Measurements from ENCODE around the gene PPP1R14C.

The PPP1R14C gene

GRCh38 chr6:150275489-150275888 lies 132.6 kb downstream of the PPP1R14C start:
- no peak for DNase-seq (ENCODE audit: low read depth)
- no peak overlapping the region for H3K4me3 ChIP-seq (ENCODE audit: control insufficient read depth, low read depth, low read length)
- no peak for TF ChIP-seq CTCF (IDR thresholded peaks at IDR 0.05; ENCODE audit: control insufficient read depth, insufficient read depth, low read depth, low read length, missing control alignments)

DNA sequence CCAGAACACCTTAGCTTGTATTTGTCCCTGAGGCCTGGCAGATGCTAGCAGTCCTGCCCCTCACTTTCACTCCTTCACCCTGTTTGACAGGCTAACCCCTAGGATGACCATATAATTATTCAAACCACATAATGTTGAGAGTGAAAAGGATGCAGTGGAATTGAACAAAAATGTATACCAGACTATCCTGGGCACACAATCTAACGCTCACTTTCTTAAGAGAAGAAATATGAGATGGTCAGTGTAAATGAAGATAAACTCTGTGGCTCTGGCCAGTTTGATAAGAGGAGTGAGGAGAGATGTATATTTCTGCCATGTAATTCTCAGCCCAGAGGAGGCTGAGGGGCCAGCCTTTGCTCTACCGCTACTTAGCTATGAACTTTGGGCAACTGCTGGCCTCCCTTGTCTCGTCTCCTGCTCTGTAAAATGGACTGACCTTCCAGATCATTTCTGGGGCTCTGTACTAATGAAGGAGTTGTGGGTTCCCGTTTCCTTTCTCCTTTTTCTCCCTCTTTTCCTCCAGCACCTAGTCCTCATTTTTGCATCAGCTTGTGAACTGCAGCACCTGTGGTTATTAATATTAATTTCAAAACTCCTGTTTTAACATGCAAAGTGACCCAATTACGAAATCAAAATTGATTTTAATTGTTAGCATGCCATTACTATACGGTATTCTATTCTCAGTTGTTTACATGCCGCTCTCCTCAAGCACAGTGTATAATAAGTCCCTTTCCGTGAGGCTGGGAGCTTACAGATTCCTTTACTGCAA lies 133.5 kb downstream of the PPP1R14C start:
- no peak for DNase-seq (ENCODE audit: low read depth)
- H3K4me3 ChIP-seq (ENCODE audit: control insufficient read depth, low read depth, low read length): no peak overlapping the region
- no peak for TF ChIP-seq CTCF (IDR thresholded peaks at IDR 0.05; ENCODE audit: control insufficient read depth, insufficient read depth, low read depth, low read length, missing control alignments)

DNA sequence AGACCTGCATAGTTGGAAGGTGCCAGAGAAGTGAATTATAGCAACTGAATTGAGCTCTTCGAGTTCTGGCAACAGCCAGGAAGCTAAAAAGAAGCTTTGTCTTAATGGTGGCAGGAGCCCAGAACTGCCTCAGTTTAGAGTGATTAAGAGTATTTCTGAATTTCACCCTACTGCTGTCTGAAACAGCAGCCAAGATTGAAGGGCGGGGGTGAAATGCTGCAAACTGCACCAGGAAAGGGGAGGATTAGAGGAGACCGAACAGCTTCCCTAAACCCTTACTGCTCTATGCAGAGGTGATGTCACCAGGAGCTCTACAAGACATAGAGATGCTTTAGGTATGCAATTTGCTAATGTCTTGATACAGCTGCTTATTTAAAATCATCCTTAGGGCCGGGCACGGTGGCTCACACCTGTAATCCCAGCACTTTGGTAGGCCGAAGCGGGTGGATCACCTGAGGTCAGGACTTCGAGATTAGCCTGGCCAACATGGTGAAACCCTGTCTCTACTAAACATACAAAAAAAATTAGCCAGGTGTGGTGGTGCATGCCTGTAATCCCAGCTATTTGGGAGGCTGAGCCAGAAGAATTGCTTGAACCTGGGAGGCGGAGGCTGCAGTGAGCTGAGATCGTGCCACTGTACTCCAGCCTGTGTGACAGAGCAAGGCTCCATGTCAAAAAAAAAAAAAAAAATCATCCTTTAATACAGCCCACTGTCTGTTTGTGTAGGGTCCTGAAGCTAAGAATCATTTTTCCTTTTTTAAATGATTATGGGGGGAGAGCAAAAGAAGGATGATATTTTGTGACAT lies 134.3 kb downstream of the PPP1R14C start:
- DNase-seq (ENCODE audit: low read depth): no peak
- TF ChIP-seq CTCF (IDR thresholded peaks at IDR 0.05; ENCODE audit: control insufficient read depth, insufficient read depth, low read depth, low read length, missing control alignments): no peak
- no peak overlapping the region for H3K4me3 ChIP-seq (ENCODE audit: control insufficient read depth, low read depth, low read length)

- TF ChIP-seq CTCF (IDR thresholded peaks at IDR 0.05; ENCODE audit: control insufficient read depth, insufficient read depth, low read depth, low read length, missing control alignments): no peak
- DNase-seq (ENCODE audit: low read depth): no peak
- no peak overlapping the region for H3K4me3 ChIP-seq (ENCODE audit: control insufficient read depth, low read depth, low read length)
Observed at GRCh38 chr6:150279533-150279932, 136.7 kb downstream of the PPP1R14C start.

GRCh38 chr6:150280703-150281102 lies 137.9 kb downstream of the PPP1R14C start:
- DNase-seq (ENCODE audit: low read depth): no peak
- H3K4me3 ChIP-seq (ENCODE audit: control insufficient read depth, low read depth, low read length): no peak overlapping the region
- TF ChIP-seq CTCF (IDR thresholded peaks at IDR 0.05; ENCODE audit: control insufficient read depth, insufficient read depth, low read depth, low read length, missing control alignments): no peak

- H3K4me3 ChIP-seq (ENCODE audit: control insufficient read depth, low read depth, low read length): no peak overlapping the region
- no peak for DNase-seq (ENCODE audit: low read depth)
- TF ChIP-seq CTCF (IDR thresholded peaks at IDR 0.05; ENCODE audit: control insufficient read depth, insufficient read depth, low read depth, low read length, missing control alignments): no peak
Observed at GRCh38 chr6:150281767-150282166, 138.9 kb downstream of the PPP1R14C start.
